ENCODE results near the gene BEND6.

GRCh38 chr6:57006101-57006500 is 51.2 kb downstream of the BEND6 start:
- TF ChIP-seq CTCF (IDR thresholded peaks at IDR 0.05; ENCODE audit: control extremely low read depth in 1 of 3, insufficient read depth in 1 of 3, low read depth in 1 of 3, low read length in 3 of 3) = no peak
- TF ChIP-seq POLR2A (IDR thresholded peaks at IDR 0.05; ENCODE audit: control extremely low read depth in 1 of 2, low read depth in 2 of 2, low read length in 2 of 2) = no peak
- no peak for TF ChIP-seq SAP30 (IDR thresholded peaks at IDR 0.05; ENCODE audit: insufficient read depth, insufficient replicate concordance, low read length)
- TF ChIP-seq BACH1 (IDR thresholded peaks at IDR 0.05; ENCODE audit: low read length) = no peak
- no peak for TF ChIP-seq MAX (IDR thresholded peaks at IDR 0.05)
- TF ChIP-seq EP300 (IDR thresholded peaks at IDR 0.05; ENCODE audit: borderline replicate concordance in 1 of 2, low read depth in 2 of 2, low read length in 2 of 2) = no peak
